Left lung (tissue), 10 donors: ENCODE results near the gene PLXDC1. TPM values are rescaled to one million over a fixed set of nuclear protein-coding genes. Genes with fewer than 3 reads are reported as not detected.
A peak's percentile ranks its signal among the peaks of the same experiment; 100 is the strongest.

ENCODE experiments used
- ATAC-seq: fragments of 200-7000 bp; cut with Tn5 transposase; one replicate; pipeline ENCODE4 v1.9.1; 2020; ENCODE audit warnings: moderate library complexity
- DNase-seq, 4 donors: peaks; one replicate each; pipeline ENCODE4 v3.0.0-alpha.2; 2013 to 2020
- H3K27ac ChIP-seq, 2 donors: fragments of 200-600 bp; sonication (generic) in 1 of 2; one replicate each; pipeline versions ENCODE4 v1.5.0 to v1.8.0; 2020 to 2021
- H3K27me3 ChIP-seq, 2 donors: fragments of 200-600 bp; sonication (generic) in 1 of 2; one replicate each; pipeline versions ENCODE4 v1.5.0 to v1.8.0; 2020 to 2021
- H3K36me3 ChIP-seq, 2 donors: fragments of 200-600 bp; sonication (generic) in 1 of 2; one replicate each; pipeline versions ENCODE4 v1.5.0 to v1.8.0; 2020 to 2021
- H3K4me1 ChIP-seq, 2 donors: fragments of 200-600 bp; one replicate each; pipeline ENCODE4 v1.8.0; 2021
- H3K4me3 ChIP-seq, 2 donors: fragments of 200-600 bp; sonication (generic) in 1 of 2; one replicate each; pipeline versions ENCODE4 v1.5.0 to v1.8.0; 2020 to 2021; ENCODE audit warnings: mild to moderate bottlenecking in 1 of 2
- H3K9me3 ChIP-seq, 2 donors: fragments of 200-600 bp; sonication (generic) in 1 of 2; one replicate each; pipeline versions ENCODE4 v1.5.0 to v1.8.0; 2020 to 2021
- intact Hi-C, 2 donors: fragments of 100-400 bp; cut with DNase I; formaldehyde crosslinking; loops; one replicate each; pipeline versions ENCODE4 v1.11.2 to v1.14.2; 2022
- polyA plus RNA-seq, 6 donors: library from polyadenylated mRNA; unstranded; fragments of 120-200 nt; gene quantifications; one replicate each; pipeline ENCODE4 v1.2.1, GENCODE V29; 2013; ENCODE audit not compliant: insufficient read length in 6 of 6
- total RNA-seq, 2 donors: library from RNA; stranded (reverse); fragmentation: NEBNext Ultra II Directional; extraction: Animal tissue kit (Norgen Biotek cat#: 25700); gene quantifications; one replicate each; pipeline ENCODE4 v1.2.1, GENCODE V29; 2021
- TF ChIP-seq, protein P1 (sequence below), 2 donors: fragments of 200-600 bp; sonication (generic) in 1 of 2; IDR thresholded peaks; one replicate each; pipeline versions ENCODE4 v1.5.0 to v1.8.0; 2021; ENCODE audit warnings: antibody characterized with exemption in 2 of 2
- donor health status: DM: no; HTN: yes; CAD: no.
- donor health status: DM: no; HTN: no; CAD: no.

The PLXDC1 gene
- total and polyA plus RNA-seq, 8 donors = 4.1 to 11.9 (median 6.9) TPM

DNA sequence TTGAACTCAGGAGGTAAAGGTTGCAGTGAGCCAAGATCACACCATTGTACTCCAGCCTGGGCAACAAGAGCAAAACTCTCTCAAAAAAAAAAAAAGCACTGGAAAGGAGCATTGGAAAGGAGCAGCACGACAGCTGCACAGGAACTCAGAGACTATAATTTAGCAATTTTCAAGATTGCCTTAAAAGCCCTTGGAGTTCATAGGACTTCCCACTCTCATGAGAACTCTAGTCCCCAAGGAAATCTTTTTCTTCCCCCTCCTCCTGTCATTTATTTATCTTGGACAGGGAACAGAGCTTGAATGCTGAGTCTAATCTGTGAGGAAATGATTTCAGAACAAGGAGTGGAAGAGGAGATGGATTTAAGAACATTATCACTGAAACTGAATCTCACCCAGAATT lies 69.0 kb downstream of the PLXDC1 start:
- Histone ChIP-seq H3K9me3 (no peaks in the 10 kb centered on the region), H3K27me3 (no peaks in the 10 kb centered on the region), H3K27ac (peak overlapping the region in 1 of 2 donors; percentile 19), H3K4me3 (no peak overlapping the region), H3K4me1 (peaks cover 2 to 5% of the 10 kb centered on the region in 2 donors), H3K36me3 (no peaks in the 10 kb centered on the region)
- TF ChIP-seq, protein P1, sequence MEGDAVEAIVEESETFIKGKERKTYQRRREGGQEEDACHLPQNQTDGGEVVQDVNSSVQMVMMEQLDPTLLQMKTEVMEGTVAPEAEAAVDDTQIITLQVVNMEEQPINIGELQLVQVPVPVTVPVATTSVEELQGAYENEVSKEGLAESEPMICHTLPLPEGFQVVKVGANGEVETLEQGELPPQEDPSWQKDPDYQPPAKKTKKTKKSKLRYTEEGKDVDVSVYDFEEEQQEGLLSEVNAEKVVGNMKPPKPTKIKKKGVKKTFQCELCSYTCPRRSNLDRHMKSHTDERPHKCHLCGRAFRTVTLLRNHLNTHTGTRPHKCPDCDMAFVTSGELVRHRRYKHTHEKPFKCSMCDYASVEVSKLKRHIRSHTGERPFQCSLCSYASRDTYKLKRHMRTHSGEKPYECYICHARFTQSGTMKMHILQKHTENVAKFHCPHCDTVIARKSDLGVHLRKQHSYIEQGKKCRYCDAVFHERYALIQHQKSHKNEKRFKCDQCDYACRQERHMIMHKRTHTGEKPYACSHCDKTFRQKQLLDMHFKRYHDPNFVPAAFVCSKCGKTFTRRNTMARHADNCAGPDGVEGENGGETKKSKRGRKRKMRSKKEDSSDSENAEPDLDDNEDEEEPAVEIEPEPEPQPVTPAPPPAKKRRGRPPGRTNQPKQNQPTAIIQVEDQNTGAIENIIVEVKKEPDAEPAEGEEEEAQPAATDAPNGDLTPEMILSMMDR (IDR thresholded peaks at IDR 0.05) = no peak
- ATAC-seq (peak; percentile 13), DNase-seq (peak in 1 of 4 donors; percentile 36)
- intact Hi-C loops = no loop called here

DNA sequence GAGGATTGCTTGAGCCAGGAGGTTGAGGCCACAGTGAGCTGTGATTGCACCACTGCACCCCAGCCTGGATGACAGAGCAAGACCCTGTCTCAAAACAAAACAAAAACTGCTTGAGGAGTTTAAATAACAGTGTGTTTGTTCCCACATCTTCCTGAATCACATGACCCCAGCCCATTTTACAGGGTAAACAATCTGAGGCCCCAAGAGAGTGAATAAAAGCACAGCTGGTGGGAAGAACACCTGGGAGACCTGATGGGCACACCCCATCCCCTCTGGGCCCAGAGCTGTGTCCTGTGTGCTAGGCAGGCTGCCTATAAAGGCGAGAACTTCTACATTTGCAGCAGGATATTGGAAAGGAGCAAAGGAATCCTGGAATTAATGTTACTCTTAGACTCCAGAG lies 69.6 kb downstream of the PLXDC1 start:
- Histone ChIP-seq H3K9me3 (no peaks in the 10 kb centered on the region), H3K4me3 (no peak overlapping the region), H3K36me3 (no peaks in the 10 kb centered on the region), H3K27me3 (no peaks in the 10 kb centered on the region), H3K27ac (peak overlapping the region in 1 of 2 donors; percentile 19), H3K4me1 (peaks cover 2 to 5% of the 10 kb centered on the region in 2 donors)
- no peak for ATAC-seq
- TF ChIP-seq, protein P1 (IDR thresholded peaks at IDR 0.05) = no peak
- intact Hi-C loops = no loop called here
- DNase-seq = no peak

DNA sequence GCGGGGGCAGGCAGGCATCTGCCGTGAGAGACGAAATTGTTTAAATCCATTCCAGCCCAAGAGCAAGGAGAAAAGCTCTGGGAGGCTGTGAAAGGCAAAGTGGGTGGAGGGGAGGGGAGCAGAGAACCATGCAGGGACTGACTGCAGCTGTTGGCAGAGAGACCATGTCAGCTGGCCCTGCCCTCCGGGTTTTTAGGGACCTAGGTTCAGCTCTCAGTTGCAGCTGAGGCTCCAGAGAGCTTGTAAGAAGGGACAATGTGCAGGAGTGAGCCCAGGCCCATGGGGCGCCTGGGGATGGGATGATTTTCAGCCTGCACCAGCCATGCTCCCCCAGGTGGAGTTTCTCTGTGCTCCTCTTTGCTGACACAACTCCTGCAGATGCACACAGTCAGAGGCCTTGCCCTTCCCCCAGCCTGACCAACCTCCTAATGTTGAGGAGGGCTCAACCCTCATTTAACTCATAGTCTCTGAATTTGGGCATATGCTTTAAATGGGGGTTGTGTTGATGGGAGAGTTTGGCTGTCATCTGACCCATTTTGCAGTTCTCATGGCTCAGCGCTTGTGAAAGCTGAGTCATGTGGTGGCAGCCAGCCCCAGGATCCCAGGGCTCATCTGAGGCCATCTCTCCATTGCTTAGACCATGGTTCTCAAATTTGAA lies 70.9 kb downstream of the PLXDC1 start:
- Histone ChIP-seq H3K36me3 (no peaks in the 10 kb centered on the region), H3K4me1 (peaks cover 2 to 5% of the 10 kb centered on the region in 2 donors), H3K9me3 (no peaks in the 10 kb centered on the region), H3K27ac (peak overlapping the region in 1 of 2 donors; percentile 25), H3K27me3 (no peaks in the 10 kb centered on the region), H3K4me3 (no peak overlapping the region)
- DNase-seq (no peak), ATAC-seq (peak; percentile 45)
- intact Hi-C loops = no loop called here
- TF ChIP-seq, protein P1 (IDR thresholded peaks at IDR 0.05) = no peak

DNA sequence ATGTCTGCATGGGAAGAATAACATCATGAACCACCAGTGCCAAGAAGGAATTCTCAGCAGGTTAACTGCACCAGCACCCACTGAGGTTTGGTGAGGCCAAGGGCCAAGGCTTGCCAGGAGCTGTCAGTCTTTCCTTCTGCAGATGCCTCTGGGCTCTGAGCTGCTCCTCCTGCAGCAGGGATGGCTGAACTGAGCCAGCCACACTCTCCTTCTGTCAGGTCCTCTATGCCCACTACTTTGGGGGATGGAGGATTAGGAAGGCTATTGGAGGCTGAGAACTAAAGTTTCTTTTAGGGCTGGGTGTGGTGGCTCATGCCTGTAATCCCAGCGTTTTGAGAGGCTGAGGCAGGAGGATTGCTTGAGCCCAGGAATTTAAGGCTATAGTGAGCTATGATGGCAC lies 71.6 kb downstream of the PLXDC1 start:
- H3K27me3 ChIP-seq = no peaks in the 10 kb centered on the region
- peak overlapping the region in 1 of 2 donors; percentile 25 for H3K27ac ChIP-seq
- no peaks in the 10 kb centered on the region for H3K9me3 ChIP-seq
- H3K4me3 ChIP-seq = no peak overlapping the region
- TF ChIP-seq, protein P1 (IDR thresholded peaks at IDR 0.05) = no peak
- H3K36me3 ChIP-seq = no peaks in the 10 kb centered on the region
- no peak for DNase-seq
- no peak for ATAC-seq
- intact Hi-C loops = loop anchor here in 1 of 2 donors (10.0 kb wide), 1 partner anchor 65 kb away; no protein-coding TSS in a partner anchor
- peaks cover 2 to 5% of the 10 kb centered on the region in 2 donors for H3K4me1 ChIP-seq

DNA sequence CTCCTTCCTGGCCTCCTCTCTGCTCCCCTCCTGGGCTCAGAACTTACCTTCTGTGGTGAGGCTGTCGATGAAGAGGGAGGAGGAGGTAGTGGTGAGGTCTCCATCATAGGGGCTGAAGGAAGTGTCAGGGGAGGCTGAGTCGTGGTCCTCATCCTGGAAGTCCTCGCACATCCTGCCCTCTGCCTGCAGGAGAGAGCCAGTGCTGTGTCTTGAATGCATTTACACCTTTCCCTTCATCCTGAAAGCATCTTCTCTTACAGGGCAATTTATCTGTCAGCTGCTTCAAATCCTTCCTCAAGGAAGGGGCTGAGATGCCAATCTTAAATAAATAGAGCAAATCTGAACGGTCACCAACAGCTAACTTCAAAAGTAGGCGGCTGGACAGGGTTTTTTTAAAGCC lies 73.6 kb downstream of the PLXDC1 start:
- peaks cover 2 to 5% of the 10 kb centered on the region in 2 donors for H3K4me1 ChIP-seq
- H3K27me3 ChIP-seq = no peaks in the 10 kb centered on the region
- DNase-seq (no peak), ATAC-seq (no peak)
- TF ChIP-seq, protein P1 (IDR thresholded peaks at IDR 0.05) = no peak
- no peaks in the 10 kb centered on the region for H3K9me3 ChIP-seq
- no peaks in the 10 kb centered on the region for H3K36me3 ChIP-seq
- no peak overlapping the region for H3K27ac ChIP-seq
- no peak overlapping the region for H3K4me3 ChIP-seq
- intact Hi-C loops = loop anchor here in 1 of 2 donors (10.0 kb wide), 1 partner anchor 67 kb away; no protein-coding TSS in a partner anchor
